Measurements from ENCODE around the gene SDCBP2.

Gene SDCBP2

DNA sequence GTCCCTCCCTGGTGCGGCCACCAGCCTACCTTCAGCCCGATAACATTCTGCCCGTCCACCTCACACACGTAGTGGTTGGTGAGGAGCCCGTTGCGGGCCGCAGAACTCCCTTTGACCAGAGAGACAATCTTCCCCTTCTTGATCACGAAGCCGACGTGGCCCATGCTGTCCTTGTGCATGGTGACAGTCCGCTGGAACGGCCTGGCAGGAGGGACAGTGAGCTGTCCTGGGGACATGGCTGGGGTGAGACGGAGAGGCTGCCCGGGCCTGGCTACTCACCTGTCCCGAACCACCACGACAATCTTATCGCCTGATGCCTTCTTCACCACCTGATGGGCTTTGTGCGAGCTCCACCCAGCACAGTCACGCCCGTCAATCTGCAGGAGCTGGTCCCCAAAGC is 16.6 kb downstream of the SDCBP2 start:
- DNase-seq (ENCODE audit: low read depth): no peak

DNA sequence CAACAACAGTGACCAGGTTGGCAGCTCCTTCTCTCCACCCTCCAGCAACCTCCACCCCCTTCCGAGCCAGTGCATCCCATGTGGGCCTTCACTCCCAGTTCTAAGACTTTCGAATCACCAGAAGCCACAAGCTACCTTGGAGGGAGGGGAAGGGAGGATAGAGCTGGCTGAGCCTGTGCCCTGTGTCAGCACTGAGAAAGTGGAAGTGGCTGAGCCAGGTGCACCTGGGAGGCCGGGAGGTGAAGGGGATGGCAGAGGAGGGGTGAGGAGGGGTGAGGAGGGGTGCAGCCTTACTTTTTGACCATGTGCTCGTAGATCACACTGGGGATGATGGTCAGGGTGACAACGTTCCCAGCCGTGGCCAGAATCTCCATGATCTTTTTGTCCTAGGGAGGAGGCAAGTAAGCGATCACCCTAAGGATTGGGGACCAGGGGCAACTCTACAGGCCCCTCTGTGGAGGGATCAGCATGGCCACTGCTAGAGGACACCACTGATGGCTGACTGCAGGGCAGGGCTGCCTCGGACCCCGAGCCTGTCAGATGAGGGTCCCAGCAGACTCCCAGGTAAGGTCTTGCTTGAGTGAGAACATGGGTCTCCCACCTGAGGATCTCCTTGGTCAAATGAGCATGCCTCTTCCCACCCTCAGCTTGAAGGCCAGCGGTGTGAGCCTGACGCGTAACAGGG is 18.3 kb downstream of the SDCBP2 start:
- DNase-seq (ENCODE audit: low read depth): no peak

- no peak for DNase-seq (ENCODE audit: low read depth)
Observed at GRCh38 chr20:1310071-1310470, 18.9 kb downstream of the SDCBP2 start.

GRCh38 chr20:1309439-1309847 is 19.5 kb downstream of the SDCBP2 start:
- no peak for DNase-seq (ENCODE audit: low read depth)

GRCh38 chr20:1308702-1309095 is 20.2 kb downstream of the SDCBP2 start:
- no peak for DNase-seq (ENCODE audit: low read depth)

DNA sequence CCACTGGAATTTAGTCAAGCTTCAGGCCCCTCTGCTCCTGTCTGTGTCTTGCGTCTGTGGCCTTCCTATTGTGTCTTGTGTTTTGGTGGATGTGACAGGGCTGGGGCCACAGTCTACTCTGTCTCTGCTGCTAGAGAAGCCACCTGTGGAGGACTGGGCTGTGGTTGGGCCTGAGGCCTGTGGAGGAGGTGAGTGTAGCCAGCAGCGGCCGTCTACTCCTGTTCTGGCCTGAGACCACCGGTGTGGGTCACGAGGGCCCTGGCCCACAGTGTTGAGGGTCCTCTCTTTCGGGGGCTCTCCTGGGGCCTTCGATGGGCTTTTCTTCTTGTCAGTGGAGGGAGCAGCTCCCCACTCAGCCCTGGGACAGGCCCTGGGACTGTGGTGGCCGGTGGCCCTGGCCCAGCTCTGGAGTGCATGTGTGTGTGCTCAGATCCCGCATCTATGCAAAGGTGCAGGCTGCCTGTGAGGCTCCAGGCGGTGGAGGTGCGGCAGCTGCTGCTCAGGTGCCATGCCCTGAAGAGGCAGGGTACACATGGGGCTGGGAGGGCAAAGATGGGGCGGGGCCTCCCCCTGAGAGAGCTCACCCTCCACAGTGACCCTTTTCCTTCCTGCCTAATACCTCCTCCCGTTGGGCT is 20.8 kb downstream of the SDCBP2 start:
- DNase-seq (ENCODE audit: low read depth): no peak

DNA sequence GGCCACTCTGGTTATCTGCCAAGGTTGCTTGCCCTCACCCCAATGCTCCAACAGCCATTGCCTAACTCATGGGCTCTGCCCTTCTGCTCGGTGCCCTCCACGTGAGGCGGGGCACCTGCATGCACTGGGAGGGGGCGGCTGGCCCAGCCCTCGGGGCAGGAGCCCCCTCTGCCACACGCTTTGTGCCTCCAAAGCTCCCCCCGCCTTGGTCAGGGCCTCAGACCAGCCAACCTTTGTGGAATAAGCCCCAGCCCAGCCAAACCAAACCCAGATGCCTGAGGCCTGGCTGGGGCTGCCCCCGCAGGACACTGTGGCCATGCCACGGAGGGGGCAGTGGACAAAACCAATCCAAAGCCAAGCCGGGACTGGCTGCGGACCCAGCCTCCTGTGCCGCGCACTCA is 21.4 kb downstream of the SDCBP2 start:
- no peak for DNase-seq (ENCODE audit: low read depth)

DNA sequence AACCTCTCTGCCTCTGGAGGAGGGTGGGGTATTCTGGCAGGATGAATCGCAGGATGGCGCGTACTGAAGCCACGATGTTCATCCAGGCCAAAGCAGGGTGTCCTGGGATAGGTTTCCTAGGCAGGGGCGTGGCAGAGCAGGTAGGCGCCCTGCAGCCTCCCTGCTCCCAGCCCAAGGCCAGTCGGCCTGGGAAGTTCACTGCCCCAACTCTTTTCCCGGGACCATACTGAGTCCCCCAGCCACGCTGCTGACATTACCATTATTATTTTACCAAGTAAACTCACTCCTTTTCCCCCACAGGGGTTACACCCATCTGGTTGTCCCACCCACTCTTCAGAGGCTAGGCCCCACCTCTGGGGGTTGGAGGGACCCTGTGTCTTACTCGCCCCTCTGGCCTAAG is 21.8 kb downstream of the SDCBP2 start:
- DNase-seq (ENCODE audit: low read depth): no peak

- DNase-seq (ENCODE audit: low read depth): no peak
Observed at GRCh38 chr20:1306316-1307135, 22.4 kb downstream of the SDCBP2 start.

DNA sequence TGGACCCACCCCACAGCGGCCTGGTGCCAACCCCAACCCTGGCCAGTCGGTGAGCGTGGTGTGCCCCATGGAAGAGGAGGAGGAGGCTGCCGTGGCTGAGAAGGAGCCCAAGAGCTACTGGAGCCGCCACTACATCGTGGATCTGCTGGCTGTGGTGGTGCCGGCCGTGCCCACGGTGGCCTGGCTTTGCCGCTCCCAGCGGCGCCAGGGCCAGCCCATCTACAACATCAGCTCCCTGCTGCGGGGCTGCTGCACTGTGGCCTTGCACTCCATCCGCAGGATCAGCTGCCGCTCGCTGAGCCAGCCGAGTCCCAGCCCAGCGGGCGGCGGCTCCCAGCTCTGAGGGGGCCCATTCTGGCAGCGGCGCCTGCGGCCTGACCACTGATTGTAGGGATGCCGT is 23.2 kb downstream of the SDCBP2 start:
- DNase-seq (ENCODE audit: low read depth): no peak

DNA sequence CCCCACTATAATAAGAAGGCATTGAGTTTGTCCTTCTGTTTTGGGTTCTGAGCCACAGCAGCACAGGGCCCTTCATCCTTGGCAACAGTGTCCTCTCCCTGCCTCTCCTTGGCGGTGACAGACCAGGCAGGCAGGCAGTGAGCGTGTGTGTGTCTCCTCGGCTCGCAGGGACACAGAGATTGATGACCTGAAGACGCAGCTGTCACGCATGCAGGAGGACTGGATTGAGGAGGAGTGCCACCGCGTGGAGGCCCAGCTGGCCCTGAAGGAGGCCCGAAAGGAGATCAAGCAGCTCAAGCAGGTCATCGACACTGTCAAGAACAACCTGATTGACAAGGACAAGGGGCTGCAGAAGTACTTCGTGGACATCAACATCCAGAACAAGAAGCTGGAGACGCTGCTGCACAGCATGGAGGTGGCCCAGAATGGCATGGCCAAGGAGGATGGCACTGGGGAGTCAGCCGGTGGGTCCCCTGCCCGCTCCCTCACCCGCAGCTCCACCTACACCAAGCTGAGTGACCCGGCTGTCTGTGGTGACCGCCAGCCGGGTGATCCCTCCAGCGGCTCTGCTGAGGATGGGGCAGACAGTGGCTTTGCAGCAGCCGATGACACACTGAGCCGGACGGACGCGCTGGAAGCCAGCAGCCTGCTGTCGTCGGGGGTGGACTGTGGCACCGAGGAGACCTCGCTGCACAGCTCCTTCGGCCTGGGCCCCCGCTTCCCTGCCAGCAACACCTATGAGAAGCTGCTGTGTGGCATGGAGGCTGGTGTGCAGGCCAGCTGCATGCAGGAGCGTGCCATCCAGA is 24.0 kb downstream of the SDCBP2 start:
- no peak for DNase-seq (ENCODE audit: low read depth)

DNA sequence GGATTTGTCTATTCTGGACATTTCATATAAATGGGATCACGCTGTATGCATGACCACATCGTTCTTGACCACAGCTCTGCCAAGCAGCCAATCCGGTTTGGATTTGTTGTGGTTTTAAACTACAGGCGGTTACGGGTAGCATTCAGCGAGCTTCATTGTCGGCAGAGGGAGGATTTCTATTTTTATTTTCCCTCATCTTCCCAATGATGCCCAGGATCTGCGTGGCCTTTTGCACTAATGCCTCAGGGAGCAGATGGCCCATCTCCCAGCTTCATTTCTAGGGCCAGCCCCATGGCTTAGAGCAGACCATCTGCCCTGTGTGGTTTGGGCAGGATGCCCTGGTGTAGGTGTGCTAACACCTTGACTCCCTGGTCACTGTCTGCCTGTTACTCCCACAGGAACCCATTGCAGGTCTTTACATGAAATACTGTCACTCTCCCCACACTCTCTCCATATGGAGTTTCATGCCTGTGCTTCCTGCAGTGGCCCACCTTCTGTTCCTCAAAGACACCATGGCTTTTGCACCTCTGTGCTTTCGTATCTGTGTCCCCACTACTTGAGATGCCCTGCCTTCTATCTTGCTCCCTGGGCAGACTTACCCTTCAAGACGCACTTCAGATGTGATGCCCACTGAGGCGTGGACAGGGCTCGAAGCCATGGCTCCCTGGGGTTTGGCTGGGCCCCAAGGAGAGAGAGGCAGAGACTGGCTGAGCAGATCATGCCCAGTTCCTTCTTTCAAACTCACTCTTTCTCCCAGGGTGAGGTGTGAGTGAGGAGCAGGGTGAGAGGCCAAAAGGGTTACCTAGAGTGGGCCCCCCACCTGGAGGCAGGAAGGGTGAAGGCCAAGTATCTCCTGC is 26.0 kb downstream of the SDCBP2 start:
- DNase-seq (ENCODE audit: low read depth): no peak

DNA sequence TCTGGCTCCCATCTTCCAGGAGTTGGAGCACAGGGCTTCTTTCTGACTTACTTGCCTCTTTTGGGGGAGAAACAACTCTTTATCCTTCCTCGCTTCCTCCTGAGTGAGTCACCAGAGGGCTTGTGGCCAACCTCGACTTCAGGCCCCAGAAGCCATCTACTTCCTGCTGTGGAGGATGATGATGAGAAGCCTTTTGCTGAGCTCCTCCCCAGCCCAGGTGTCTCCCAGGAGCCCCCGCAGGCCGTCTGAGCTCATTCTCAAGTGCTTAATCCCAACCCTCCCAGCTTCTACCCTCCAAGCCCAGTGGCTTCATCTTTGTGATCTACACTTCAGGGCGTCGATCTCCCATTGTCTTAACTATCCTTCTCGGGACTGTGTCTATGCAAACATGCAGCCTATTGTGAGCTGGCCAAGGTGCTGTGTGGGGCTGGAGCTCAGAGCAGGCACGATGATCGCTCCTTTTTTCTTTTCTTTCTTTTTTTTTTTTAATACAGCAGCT is 27.9 kb downstream of the SDCBP2 start:
- peak; percentile 77 for DNase-seq (ENCODE audit: low read depth)

DNA sequence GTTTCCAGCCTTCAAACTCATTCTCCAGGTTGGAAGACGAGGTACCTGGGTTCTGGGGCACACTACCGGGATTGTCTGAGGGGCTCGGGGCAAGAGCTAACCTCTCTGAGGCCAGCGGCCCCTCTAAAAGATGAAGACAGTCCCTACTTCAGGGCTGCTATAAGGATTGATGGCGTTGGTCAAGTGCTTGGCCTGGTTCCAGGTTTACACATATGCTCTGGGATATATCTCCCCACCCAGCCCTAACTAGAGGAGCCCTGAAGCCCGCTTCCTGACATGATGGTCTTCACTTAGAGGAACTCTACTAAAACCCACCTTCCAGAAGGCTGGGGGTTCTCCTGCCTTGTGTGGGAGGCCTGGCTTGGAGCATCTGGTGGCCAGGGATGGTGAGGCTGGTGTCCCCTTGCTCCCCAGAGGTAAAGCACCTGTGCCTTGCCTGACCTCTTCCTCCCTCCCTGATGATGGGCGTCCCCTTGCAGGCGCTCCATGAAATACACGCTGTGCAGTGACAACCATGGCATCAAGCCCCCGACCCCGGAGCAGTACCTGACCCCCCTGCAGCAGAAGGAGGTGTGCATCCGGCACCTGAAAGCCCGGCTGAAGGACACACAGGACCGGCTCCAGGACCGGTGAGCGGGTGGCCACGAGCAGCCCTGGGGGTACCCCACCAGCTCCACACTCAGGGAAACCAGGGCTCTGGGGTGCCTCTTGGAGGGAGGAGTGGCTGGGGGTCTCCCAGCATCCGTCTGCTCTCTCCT is 28.7 kb downstream of the SDCBP2 start:
- DNase-seq (ENCODE audit: low read depth): no peak

- no peak for DNase-seq (ENCODE audit: low read depth)
Observed at GRCh38 chr20:1299522-1299921, 29.4 kb downstream of the SDCBP2 start.

DNA sequence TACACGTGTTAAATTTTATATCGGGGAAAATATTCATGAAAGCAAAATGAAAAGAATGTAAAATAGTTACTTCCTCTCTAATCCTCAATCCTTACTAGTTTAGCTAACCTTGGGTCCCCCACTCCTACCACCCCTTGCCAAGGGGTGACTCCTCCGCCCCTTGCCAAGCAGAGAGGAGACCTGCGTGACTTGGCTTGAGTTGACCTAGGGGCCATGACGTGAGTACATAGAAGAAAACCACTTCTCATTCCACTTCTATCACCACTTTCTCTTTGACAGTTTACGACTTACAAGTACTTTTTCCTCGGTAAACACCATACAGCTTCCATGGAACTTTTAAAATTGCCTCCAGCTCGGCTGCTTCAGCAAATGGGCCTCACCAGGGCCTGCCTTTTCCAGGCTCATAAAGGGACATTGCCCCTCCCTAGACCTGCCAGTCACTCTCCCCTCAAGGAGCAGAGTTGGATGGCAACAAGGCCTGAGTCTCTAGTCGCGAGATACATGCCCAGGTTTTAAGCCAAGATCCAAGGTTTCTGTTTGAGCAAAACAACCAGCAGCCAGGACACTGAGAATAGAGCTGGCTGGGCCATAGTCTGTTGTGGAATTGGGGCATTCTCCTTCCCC is 29.9 kb downstream of the SDCBP2 start:
- DNase-seq (ENCODE audit: low read depth): no peak

DNA sequence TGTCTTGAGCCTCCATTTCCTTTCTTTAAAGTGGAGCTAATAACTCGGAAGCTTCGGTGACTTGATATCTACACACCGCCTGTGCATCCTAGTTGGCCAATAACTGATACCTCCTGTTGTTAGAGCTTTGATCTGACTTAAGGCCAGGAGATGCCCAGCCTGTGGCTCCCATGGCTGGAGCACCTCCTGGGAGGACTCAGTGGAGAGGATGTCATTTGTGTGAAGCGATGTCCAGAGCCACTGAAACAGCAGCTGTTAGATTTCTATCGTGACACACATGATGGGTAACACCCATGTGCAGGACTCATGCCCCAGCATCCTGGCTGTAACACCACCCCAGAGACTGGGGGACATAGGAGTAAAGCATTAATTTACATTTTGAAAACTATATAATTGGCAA is 30.8 kb downstream of the SDCBP2 start:
- no peak for DNase-seq (ENCODE audit: low read depth)

DNA sequence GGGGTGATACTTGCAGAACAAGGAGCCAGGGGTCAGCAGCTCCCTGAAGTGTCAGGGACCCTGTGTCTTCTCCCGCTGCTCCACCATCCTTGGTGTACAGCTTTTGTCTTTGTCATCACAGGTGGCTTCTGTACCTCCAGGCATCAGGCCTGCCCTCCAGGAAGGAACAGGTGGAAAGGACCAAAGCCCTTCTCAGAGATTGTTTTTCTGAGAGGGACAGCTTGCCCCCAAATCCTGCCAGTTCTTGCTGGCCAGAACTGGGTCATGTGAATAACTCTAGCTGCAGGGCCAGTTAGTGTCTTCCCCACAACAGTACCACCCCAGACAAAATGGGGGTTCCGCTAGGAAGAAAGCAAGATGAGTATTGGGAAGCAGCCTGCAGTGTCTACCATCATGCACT is 31.5 kb downstream of the SDCBP2 start:
- no peak for DNase-seq (ENCODE audit: low read depth)

DNA sequence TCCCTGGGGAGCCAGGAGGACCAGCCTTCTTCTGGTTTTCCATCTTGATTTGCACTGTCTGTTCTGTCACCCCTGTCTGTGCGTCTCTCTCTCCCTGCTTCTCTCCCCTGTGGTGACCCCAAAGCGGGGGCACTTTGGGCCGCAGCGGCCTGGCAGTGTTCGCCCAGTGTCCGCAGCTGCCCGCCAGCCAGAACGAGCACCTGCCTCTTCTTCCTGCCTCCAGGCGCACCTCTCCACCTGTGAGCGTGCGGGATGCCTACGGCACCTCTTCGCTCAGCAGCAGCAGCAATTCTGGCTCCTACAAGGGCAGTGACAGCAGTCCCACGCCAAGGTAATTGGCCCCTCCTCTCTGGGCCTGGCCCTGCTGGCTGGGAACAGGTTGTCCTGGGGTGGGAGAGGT is 32.0 kb downstream of the SDCBP2 start:
- DNase-seq (ENCODE audit: low read depth): no peak

DNA sequence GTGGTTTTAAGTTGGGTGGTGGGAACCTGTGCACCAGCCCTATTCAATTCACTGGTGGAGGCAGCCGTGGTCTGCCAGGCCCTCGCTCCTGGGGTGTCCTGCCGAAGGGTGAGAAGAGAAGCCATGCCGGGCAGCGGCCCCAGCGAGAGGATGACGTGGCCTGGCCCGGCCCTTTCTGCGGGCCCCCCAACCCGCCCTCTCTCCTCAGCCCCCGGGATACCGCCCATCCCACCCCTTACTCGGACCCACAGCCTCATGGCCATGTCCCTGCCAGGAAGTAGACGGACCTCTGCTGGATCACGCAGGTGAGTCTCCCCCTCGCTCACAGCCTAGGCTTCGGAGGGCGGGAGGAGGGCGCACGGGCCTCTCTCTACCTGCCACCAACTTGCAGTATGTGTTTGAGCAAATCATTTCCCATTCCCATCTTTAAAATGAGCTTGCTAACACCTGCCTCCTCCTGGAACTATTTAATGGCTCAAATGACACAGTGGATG is 32.8 kb downstream of the SDCBP2 start:
- no peak for DNase-seq (ENCODE audit: low read depth)

All from iris pigment epithelial cell (primary cell).